Measurements from ENCODE around the gene NEBL. TPM values are rescaled to one million over a fixed set of nuclear protein-coding genes. Genes with fewer than 3 reads are reported as not detected.

The NEBL gene
- total and polyA plus RNA-seq, 2 experiments from 2014 or later, result 6.3 to 12.3 TPM

DNA sequence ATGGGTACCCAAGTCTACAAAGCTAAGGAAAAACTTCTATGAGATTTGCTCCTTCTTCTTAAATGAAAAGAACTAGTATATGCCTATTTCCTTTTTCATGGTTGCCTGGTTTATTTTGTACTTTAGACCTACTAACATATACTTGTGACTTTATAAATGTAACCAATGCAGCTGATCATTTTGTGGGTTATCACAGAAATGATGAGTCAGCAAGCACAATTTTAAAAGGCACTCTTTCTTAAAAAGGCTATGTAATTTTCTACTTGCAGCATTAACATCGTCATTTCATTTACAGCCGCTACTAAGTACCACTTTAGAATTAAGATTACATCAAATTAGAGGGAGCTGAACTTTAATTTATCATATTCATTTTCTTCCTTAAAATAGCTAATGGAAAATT lies 13.6 kb downstream of the NEBL start:
- H3K4me2 ChIP-seq, result no peak overlapping the region
- no peaks in the 10 kb centered on the region for H4K20me1 ChIP-seq (ENCODE audit: insufficient read depth, poor library complexity, severe bottlenecking)
- no peak for DNase-seq (ENCODE audit: low spot score)
- no peaks in the 10 kb centered on the region for H3K27me3 ChIP-seq
- H3K4me3 ChIP-seq, result no peak overlapping the region
- H2AFZ ChIP-seq, result no peak overlapping the region
- no peak overlapping the region for H3K27ac ChIP-seq
- WGBS (ENCODE audit: low lambda C conversion rate, missing lambda C conversion rate), result 95% methylated on average over 2 of the region's 2 CpGs
- no peaks in the 10 kb centered on the region for H3K36me3 ChIP-seq (replicated peaks; ENCODE audit: insufficient read depth, low read depth)
- H3K9me2 ChIP-seq (replicated peaks; ENCODE audit: insufficient read depth), result no peaks in the 10 kb centered on the region
- TF ChIP-seq, protein P1, sequence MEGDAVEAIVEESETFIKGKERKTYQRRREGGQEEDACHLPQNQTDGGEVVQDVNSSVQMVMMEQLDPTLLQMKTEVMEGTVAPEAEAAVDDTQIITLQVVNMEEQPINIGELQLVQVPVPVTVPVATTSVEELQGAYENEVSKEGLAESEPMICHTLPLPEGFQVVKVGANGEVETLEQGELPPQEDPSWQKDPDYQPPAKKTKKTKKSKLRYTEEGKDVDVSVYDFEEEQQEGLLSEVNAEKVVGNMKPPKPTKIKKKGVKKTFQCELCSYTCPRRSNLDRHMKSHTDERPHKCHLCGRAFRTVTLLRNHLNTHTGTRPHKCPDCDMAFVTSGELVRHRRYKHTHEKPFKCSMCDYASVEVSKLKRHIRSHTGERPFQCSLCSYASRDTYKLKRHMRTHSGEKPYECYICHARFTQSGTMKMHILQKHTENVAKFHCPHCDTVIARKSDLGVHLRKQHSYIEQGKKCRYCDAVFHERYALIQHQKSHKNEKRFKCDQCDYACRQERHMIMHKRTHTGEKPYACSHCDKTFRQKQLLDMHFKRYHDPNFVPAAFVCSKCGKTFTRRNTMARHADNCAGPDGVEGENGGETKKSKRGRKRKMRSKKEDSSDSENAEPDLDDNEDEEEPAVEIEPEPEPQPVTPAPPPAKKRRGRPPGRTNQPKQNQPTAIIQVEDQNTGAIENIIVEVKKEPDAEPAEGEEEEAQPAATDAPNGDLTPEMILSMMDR (IDR thresholded peaks at IDR 0.05; ENCODE audit: poor library complexity), result no peak
- no peak for TF ChIP-seq EZH2phosphoT487 (IDR thresholded peaks at IDR 0.05; ENCODE audit: low read depth, severe bottlenecking, unreplicated experiment)
- TF ChIP-seq EZH2 (IDR thresholded peaks at IDR 0.05; ENCODE audit: borderline replicate concordance), result no peak
- H3K9me3 ChIP-seq (ENCODE audit: low read depth), result no peaks in the 10 kb centered on the region
- peaks cover 2% of the 10 kb centered on the region for H3K4me1 ChIP-seq (ENCODE audit: insufficient read depth)
- H3K79me2 ChIP-seq, result no peaks in the 10 kb centered on the region

DNA sequence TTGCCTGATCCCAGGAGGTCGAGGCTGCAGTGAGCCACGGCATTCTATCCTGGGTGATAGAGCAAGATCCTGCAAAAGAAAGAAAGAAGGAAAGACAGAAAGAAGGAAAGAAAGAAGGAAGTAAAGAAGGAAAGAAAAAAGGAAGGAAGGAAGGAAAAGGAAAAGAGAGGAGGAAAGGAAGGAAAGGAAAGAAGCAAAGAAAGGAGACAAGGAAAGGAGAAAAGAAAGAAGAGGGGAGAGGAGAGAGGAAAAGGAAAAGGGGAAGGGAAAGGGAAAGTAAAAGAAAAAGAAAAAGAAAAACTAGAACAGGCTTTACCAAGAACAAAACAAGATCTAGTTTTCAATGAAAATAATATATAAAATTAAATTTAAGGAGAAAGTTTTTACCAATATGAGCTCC lies 15.0 kb downstream of the NEBL start:
- no peaks in the 10 kb centered on the region for H3K4me1 ChIP-seq (ENCODE audit: insufficient read depth)
- no peaks in the 10 kb centered on the region for H3K27me3 ChIP-seq
- no peak overlapping the region for H3K4me3 ChIP-seq
- no peak for DNase-seq (ENCODE audit: low spot score)
- TF ChIP-seq, protein P1 (IDR thresholded peaks at IDR 0.05; ENCODE audit: poor library complexity), result no peak
- no peak for TF ChIP-seq EZH2 (IDR thresholded peaks at IDR 0.05; ENCODE audit: borderline replicate concordance)
- TF ChIP-seq EZH2phosphoT487 (IDR thresholded peaks at IDR 0.05; ENCODE audit: low read depth, severe bottlenecking, unreplicated experiment), result no peak
- H3K4me2 ChIP-seq, result no peak overlapping the region
- no peaks in the 10 kb centered on the region for H4K20me1 ChIP-seq (ENCODE audit: insufficient read depth, poor library complexity, severe bottlenecking)
- H3K36me3 ChIP-seq (replicated peaks; ENCODE audit: insufficient read depth, low read depth), result no peaks in the 10 kb centered on the region
- no peaks in the 10 kb centered on the region for H3K79me2 ChIP-seq
- 100% methylated on average over 2 of the region's 2 CpGs for WGBS (ENCODE audit: low lambda C conversion rate, missing lambda C conversion rate)
- H3K9me3 ChIP-seq (ENCODE audit: low read depth), result no peaks in the 10 kb centered on the region
- no peaks in the 10 kb centered on the region for H3K9me2 ChIP-seq (replicated peaks; ENCODE audit: insufficient read depth)
- H2AFZ ChIP-seq, result no peak overlapping the region
- H3K27ac ChIP-seq, result no peak overlapping the region

DNA sequence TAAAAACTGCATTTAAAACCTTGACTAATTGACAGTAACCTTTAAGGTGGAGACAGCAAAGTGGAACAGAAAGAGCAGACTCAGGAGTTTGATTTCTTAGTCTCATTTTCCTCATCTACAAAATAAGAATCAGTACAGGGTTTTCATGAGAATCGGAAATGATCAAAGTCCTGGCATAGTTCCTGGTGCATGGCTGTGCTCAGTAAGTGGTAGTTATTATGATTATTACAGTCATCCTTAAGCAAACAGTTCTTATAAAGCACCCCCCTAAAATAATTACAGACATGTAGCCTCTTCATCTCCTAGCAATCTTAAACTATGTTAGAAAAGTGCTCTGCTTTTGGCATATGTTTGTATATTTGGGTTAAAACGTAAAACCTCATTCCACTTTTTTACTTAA lies 18.0 kb downstream of the NEBL start:
- no peak overlapping the region for H3K4me2 ChIP-seq
- H2AFZ ChIP-seq, result no peak overlapping the region
- no peaks in the 10 kb centered on the region for H3K79me2 ChIP-seq
- no peak overlapping the region for H3K4me3 ChIP-seq
- no peaks in the 10 kb centered on the region for H3K27me3 ChIP-seq
- H3K27ac ChIP-seq, result no peak overlapping the region
- DNase-seq (ENCODE audit: low spot score), result no peak
- 73% methylated on average over 2 of the region's 2 CpGs for WGBS (ENCODE audit: low lambda C conversion rate, missing lambda C conversion rate)
- no peaks in the 10 kb centered on the region for H3K4me1 ChIP-seq (ENCODE audit: insufficient read depth)
- no peaks in the 10 kb centered on the region for H3K9me2 ChIP-seq (replicated peaks; ENCODE audit: insufficient read depth)
- no peaks in the 10 kb centered on the region for H4K20me1 ChIP-seq (ENCODE audit: insufficient read depth, poor library complexity, severe bottlenecking)
- TF ChIP-seq EZH2 (IDR thresholded peaks at IDR 0.05; ENCODE audit: borderline replicate concordance) (no peak), EZH2phosphoT487 (IDR thresholded peaks at IDR 0.05; ENCODE audit: low read depth, severe bottlenecking, unreplicated experiment) (no peak)
- TF ChIP-seq, protein P1 (IDR thresholded peaks at IDR 0.05; ENCODE audit: poor library complexity), result no peak
- H3K36me3 ChIP-seq (replicated peaks; ENCODE audit: insufficient read depth, low read depth), result no peaks in the 10 kb centered on the region
- no peaks in the 10 kb centered on the region for H3K9me3 ChIP-seq (ENCODE audit: low read depth)
